ENCODE measurements around the gene UIMC1. TPM values are rescaled to one million over a fixed set of nuclear protein-coding genes. Genes with fewer than 3 reads are reported as not detected.

The UIMC1 gene
- polyA plus RNA-seq, 1 of the 3 experiments (the other 2 are of a cell fraction): 19.9 TPM

- DNase-seq: no peak
- ChIA-PET POLR2A (interaction anchor here (0.7 to 1.1 kb wide), 2 partner anchors 11 to 86 kb away, joined by 3 to 4 read pairs; partner anchors contain the start of gene HK3), CTCF (no interaction called here)
- Histone ChIP-seq H3F3A (replicated peaks; ENCODE audit: insufficient read depth) (no peaks in the 10 kb centered on the region), H3K4me3 (ENCODE audit: low read depth in 2 of 2, low read length in 1 of 2) (no peak overlapping the region), H3K4me2 (no peak overlapping the region), H4K20me1 (ENCODE audit: insufficient read depth) (no peaks in the 10 kb centered on the region), H3K9me2 (no peaks in the 10 kb centered on the region), H3K27ac (ENCODE audit: low read depth in 2 of 2, low read length in 1 of 2) (no peak overlapping the region), H3K27me3 (ENCODE audit: insufficient read depth) (peaks cover 6% of the 10 kb centered on the region; the same call in 1 of the 2 replicates), H3K79me2 (ENCODE audit: insufficient read depth) (no peaks in the 10 kb centered on the region), H3K36me3 (replicated peaks in 1 of 2; ENCODE audit: control insufficient read depth in 1 of 2, insufficient read depth in 2 of 2, low read length in 1 of 2) (no peaks in the 10 kb centered on the region), H3K9me3 (no peaks in the 10 kb centered on the region), H2AFZ (ENCODE audit: low read depth) (no peak overlapping the region), H3K9ac (no peak overlapping the region), H3K4me1 (ENCODE audit: control insufficient read depth in 1 of 2, insufficient read depth in 2 of 2, low read depth in 1 of 2, low read length in 1 of 2) (peaks cover 0 to 21% of the 10 kb centered on the region in 2 experiments; a peak in 2 of 4 replicates)
- 44% methylated on average over 1 of the region's 1 CpG for WGBS (ENCODE audit: low lambda C conversion rate)
- TF ChIP-seq RCOR1 (IDR thresholded peaks at IDR 0.05; ENCODE audit: low read length) (no peak), TCF12 (IDR thresholded peaks at IDR 0.05) (no peak), USF2 (IDR thresholded peaks at IDR 0.05; ENCODE audit: borderline replicate concordance, low read depth, low read length) (no peak), POLR2AphosphoS5 (IDR thresholded peaks at IDR 0.05; ENCODE audit: low read depth, low read length) (no peak), FOXJ3 (CRISPR knock-in tag; IDR thresholded peaks at IDR 0.05) (no peak), FOXM1 (IDR thresholded peaks at IDR 0.05; ENCODE audit: low read depth) (no peak)
- TF ChIP-seq, protein P1, sequence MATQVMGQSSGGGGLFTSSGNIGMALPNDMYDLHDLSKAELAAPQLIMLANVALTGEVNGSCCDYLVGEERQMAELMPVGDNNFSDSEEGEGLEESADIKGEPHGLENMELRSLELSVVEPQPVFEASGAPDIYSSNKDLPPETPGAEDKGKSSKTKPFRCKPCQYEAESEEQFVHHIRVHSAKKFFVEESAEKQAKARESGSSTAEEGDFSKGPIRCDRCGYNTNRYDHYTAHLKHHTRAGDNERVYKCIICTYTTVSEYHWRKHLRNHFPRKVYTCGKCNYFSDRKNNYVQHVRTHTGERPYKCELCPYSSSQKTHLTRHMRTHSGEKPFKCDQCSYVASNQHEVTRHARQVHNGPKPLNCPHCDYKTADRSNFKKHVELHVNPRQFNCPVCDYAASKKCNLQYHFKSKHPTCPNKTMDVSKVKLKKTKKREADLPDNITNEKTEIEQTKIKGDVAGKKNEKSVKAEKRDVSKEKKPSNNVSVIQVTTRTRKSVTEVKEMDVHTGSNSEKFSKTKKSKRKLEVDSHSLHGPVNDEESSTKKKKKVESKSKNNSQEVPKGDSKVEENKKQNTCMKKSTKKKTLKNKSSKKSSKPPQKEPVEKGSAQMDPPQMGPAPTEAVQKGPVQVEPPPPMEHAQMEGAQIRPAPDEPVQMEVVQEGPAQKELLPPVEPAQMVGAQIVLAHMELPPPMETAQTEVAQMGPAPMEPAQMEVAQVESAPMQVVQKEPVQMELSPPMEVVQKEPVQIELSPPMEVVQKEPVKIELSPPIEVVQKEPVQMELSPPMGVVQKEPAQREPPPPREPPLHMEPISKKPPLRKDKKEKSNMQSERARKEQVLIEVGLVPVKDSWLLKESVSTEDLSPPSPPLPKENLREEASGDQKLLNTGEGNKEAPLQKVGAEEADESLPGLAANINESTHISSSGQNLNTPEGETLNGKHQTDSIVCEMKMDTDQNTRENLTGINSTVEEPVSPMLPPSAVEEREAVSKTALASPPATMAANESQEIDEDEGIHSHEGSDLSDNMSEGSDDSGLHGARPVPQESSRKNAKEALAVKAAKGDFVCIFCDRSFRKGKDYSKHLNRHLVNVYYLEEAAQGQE (IDR thresholded peaks at IDR 0.05; ENCODE audit: low read depth, low read length): no peak
Measured at GRCh38 chr5:176888865-176889165, 117.8 kb downstream of the UIMC1 start.

GRCh38 chr5:176888016-176888864 is 118.3 kb downstream of the UIMC1 start:
- H3K4me2 ChIP-seq: no peak overlapping the region
- H3K9ac ChIP-seq: no peak overlapping the region
- WGBS (ENCODE audit: low lambda C conversion rate): 72% methylated on average over 23 of the region's 27 CpGs
- H3F3A ChIP-seq (replicated peaks; ENCODE audit: insufficient read depth): no peaks in the 10 kb centered on the region
- POLR2A ChIA-PET: interaction anchor here (0.7 to 1.1 kb wide), 2 partner anchors 11 to 86 kb away, joined by 3 to 4 read pairs; partner anchors contain the start of gene HK3
- no peak overlapping the region for H3K27ac ChIP-seq (ENCODE audit: low read depth in 2 of 2, low read length in 1 of 2)
- no peaks in the 10 kb centered on the region for H3K79me2 ChIP-seq (ENCODE audit: insufficient read depth)
- no peak for DNase-seq
- TF ChIP-seq MEF2A (IDR thresholded peaks at IDR 0.05; ENCODE audit: borderline replicate concordance, low read depth): no peak
- no peak for TF ChIP-seq FOXJ3 (CRISPR knock-in tag; IDR thresholded peaks at IDR 0.05)
- TF ChIP-seq GABPA (IDR thresholded peaks at IDR 0.05; ENCODE audit: low read depth): no peak
- no peak for TF ChIP-seq NRF1 (IDR thresholded peaks at IDR 0.05; ENCODE audit: low read depth, low read length)
- TF ChIP-seq TAF1 (IDR thresholded peaks at IDR 0.05; ENCODE audit: borderline replicate concordance, low read depth, low read length): no peak
- CTCF ChIA-PET: interaction anchor here (0.6 to 4.1 kb wide), 3 partner anchors 21 to 222 kb away, joined by 3 to 19 read pairs (median 3); partner anchors contain the start of gene UNC5A
- H3K4me3 ChIP-seq (ENCODE audit: low read depth in 2 of 2, low read length in 1 of 2): no peak overlapping the region
- H3K9me3 ChIP-seq: no peaks in the 10 kb centered on the region
- H3K4me1 ChIP-seq (ENCODE audit: control insufficient read depth in 1 of 2, insufficient read depth in 2 of 2, low read depth in 1 of 2, low read length in 1 of 2): peaks cover 0 to 27% of the 10 kb centered on the region in 2 experiments; a peak in 2 of 4 replicates
- H3K27me3 ChIP-seq (ENCODE audit: insufficient read depth): peaks cover 6% of the 10 kb centered on the region; the same call in 1 of the 2 replicates
- H4K20me1 ChIP-seq (ENCODE audit: insufficient read depth): no peaks in the 10 kb centered on the region
- no peak overlapping the region for H2AFZ ChIP-seq (ENCODE audit: low read depth)
- H3K9me2 ChIP-seq: no peaks in the 10 kb centered on the region
- no peaks in the 10 kb centered on the region for H3K36me3 ChIP-seq (replicated peaks in 1 of 2; ENCODE audit: control insufficient read depth in 1 of 2, insufficient read depth in 2 of 2, low read length in 1 of 2)
